Neural progenitor cell (in vitro differentiated cells): Measurements from ENCODE around the gene TOR3A.

Source experiments
- EZH2 ChIP-seq: fragments of 200-600 bp; sonication (generic); IDR thresholded peaks from 2 replicates; pipeline ENCODE4 v1.6.1; 2017; ENCODE audit warnings: antibody characterized with exemption, mild to moderate bottlenecking, moderate library complexity
- EZH2phosphoT487 ChIP-seq: fragments of 200-600 bp; sonication (generic); IDR thresholded peaks from 2 replicates; pipeline ENCODE4 v1.6.1; 2017; ENCODE audit warnings: antibody characterized with exemption
- TF ChIP-seq, protein P1 (sequence below): fragments of 200-600 bp; sonication (generic); IDR thresholded peaks from 2 replicates; pipeline ENCODE4 v1.5.1; 2017; ENCODE audit warnings: antibody characterized with exemption, mild to moderate bottlenecking

DNA sequence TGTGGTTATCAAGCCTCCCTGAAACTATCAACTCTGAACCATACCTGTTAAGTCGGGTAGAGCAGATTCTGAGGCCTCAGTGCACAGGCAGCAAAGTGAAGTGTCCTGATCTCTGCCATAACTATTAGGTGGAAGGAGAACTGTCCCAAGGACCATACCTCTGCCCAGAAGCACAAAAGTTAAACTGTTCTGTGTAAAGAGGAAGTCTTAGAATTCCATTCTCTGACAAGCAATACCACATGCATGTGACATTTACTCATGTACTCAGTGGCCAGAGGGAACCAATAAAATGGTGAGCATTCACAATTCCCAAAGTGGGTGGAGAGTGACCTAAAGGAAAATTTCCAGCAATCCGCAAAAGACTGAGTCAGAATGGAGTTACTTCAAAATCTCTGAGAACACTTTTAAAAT lies 61.0 kb downstream of the TOR3A start:
- no peak for TF ChIP-seq EZH2phosphoT487
- TF ChIP-seq, protein P1, sequence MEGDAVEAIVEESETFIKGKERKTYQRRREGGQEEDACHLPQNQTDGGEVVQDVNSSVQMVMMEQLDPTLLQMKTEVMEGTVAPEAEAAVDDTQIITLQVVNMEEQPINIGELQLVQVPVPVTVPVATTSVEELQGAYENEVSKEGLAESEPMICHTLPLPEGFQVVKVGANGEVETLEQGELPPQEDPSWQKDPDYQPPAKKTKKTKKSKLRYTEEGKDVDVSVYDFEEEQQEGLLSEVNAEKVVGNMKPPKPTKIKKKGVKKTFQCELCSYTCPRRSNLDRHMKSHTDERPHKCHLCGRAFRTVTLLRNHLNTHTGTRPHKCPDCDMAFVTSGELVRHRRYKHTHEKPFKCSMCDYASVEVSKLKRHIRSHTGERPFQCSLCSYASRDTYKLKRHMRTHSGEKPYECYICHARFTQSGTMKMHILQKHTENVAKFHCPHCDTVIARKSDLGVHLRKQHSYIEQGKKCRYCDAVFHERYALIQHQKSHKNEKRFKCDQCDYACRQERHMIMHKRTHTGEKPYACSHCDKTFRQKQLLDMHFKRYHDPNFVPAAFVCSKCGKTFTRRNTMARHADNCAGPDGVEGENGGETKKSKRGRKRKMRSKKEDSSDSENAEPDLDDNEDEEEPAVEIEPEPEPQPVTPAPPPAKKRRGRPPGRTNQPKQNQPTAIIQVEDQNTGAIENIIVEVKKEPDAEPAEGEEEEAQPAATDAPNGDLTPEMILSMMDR: no peak
- no peak for TF ChIP-seq EZH2
